Neural cell (in vitro differentiated cells): Measurements from ENCODE around the gene ARHGEF10L.

Source experiments
- CTCF ChIP-seq: fragments of 450-650 bp; IDR thresholded peaks from 2 replicates; pipeline ENCODE4 v1.5.1; 2014; ENCODE audit warnings: antibody characterized with exemption, mild to moderate bottlenecking, moderate library complexity; ENCODE audit not compliant: poor library complexity, severe bottlenecking
- EP300 ChIP-seq: fragments of 450-650 bp; conservative IDR thresholded peaks from 2 replicates; pipeline ENCODE4 v1.6.1; 2014; ENCODE audit warnings: antibody characterized with exemption, mild to moderate bottlenecking, moderate library complexity; ENCODE audit not compliant: poor library complexity, severe bottlenecking
- EZH2 ChIP-seq: fragments of 200-600, 300-800 bp; shearing (Covaris generic), sonication (generic); IDR thresholded peaks from 2 replicates; pipeline ENCODE4 v1.6.1; 2014; ENCODE audit warnings: antibody characterized with exemption, low read length, borderline replicate concordance, mild to moderate bottlenecking; ENCODE audit not compliant: insufficient read depth, poor library complexity, severe bottlenecking
- MXI1 ChIP-seq: fragments of 450-650 bp; conservative IDR thresholded peaks from 2 replicates; pipeline ENCODE4 v1.6.1; 2014; ENCODE audit warnings: antibody characterized with exemption, mild to moderate bottlenecking; ENCODE audit not compliant: poor library complexity, severe bottlenecking
- POLR2AphosphoS5 ChIP-seq: IDR thresholded peaks from 2 replicates; pipeline ENCODE4 v1.6.1; 2012
- REST ChIP-seq: IDR thresholded peaks from 2 replicates; pipeline ENCODE4 v1.6.1; 2012; ENCODE audit warnings: borderline replicate concordance
- SMC3 ChIP-seq: fragments of 450-650 bp; conservative IDR thresholded peaks from 2 replicates; pipeline ENCODE4 v1.6.1; 2014; ENCODE audit warnings: antibody characterized with exemption, mild to moderate bottlenecking, moderate library complexity; ENCODE audit not compliant: poor library complexity
- TAF1 ChIP-seq: IDR thresholded peaks from 2 replicates; pipeline ENCODE4 v1.6.1; 2012; ENCODE audit warnings: low read depth

GRCh38 chr1:17642169-17642568 lies 102.7 kb downstream of the ARHGEF10L start:
- TF ChIP-seq TAF1 (no peak), CTCF (no peak), SMC3 (no peak), EZH2 (no peak), POLR2AphosphoS5 (no peak), REST (no peak), EP300 (no peak), MXI1 (no peak)
